Stomach (tissue), 4 donors: ENCODE data around the gene ZNF628.

ENCODE experiments used
- POLR2AphosphoS5 ChIP-seq, 3 donors: sonication (generic); formaldehyde crosslinking; IDR thresholded peaks; one replicate each; pipeline ENCODE4 v1.6.1; 2016; ENCODE audit warnings: antibody characterized with exemption in 3 of 3
- TF ChIP-seq, protein P1 (sequence below), 7 experiments: fragments of 450-650 bp in 4 of 7; fragments of 200-600 bp in 3 of 7; sonication (generic) in 3 of 7; IDR thresholded peaks; one replicate each; pipeline ENCODE4 v1.5.1; 2016 to 2019; ENCODE audit warnings: antibody characterized with exemption in 7 of 7, control low read depth in 2 of 7, mild to moderate bottlenecking in 1 of 7

DNA sequence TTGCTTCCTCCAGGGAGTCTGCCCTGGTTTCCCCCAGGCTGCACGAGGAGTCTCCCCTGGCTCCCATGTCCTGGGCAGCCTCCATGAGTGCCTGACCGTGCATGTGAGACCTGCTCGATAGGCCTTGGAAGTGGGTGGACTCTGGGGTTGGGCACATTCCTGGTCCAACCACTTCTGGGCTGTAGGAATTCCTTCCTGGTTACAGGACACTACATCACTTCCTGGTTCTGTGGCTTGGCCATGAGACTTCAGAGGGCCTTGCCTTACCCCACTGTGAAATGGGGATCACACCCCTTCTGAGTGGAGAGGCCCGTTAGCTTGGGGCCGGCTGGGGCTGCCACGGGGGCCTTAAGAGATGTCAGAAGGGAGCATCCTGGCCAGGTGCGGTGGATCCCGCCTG is 4.0 kb upstream of the ZNF628 start:
- TF ChIP-seq, protein P1, sequence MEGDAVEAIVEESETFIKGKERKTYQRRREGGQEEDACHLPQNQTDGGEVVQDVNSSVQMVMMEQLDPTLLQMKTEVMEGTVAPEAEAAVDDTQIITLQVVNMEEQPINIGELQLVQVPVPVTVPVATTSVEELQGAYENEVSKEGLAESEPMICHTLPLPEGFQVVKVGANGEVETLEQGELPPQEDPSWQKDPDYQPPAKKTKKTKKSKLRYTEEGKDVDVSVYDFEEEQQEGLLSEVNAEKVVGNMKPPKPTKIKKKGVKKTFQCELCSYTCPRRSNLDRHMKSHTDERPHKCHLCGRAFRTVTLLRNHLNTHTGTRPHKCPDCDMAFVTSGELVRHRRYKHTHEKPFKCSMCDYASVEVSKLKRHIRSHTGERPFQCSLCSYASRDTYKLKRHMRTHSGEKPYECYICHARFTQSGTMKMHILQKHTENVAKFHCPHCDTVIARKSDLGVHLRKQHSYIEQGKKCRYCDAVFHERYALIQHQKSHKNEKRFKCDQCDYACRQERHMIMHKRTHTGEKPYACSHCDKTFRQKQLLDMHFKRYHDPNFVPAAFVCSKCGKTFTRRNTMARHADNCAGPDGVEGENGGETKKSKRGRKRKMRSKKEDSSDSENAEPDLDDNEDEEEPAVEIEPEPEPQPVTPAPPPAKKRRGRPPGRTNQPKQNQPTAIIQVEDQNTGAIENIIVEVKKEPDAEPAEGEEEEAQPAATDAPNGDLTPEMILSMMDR (IDR thresholded peaks at IDR 0.05), result no peak
- TF ChIP-seq POLR2AphosphoS5 (IDR thresholded peaks at IDR 0.05), result no peak
